Measurements from ENCODE around the gene ARL15. TPM values are rescaled to one million over a fixed set of nuclear protein-coding genes. Genes with fewer than 3 reads are reported as not detected.
A peak's percentile ranks its signal among the peaks of the same experiment; 100 is the strongest.

ARL15 gene
- total RNA-seq, 1 donor from 2014 or later, result 102 TPM

GRCh38 chr5:54304040-54304439 is 6.3 kb downstream of the ARL15 start:
- TF ChIP-seq, protein P1, sequence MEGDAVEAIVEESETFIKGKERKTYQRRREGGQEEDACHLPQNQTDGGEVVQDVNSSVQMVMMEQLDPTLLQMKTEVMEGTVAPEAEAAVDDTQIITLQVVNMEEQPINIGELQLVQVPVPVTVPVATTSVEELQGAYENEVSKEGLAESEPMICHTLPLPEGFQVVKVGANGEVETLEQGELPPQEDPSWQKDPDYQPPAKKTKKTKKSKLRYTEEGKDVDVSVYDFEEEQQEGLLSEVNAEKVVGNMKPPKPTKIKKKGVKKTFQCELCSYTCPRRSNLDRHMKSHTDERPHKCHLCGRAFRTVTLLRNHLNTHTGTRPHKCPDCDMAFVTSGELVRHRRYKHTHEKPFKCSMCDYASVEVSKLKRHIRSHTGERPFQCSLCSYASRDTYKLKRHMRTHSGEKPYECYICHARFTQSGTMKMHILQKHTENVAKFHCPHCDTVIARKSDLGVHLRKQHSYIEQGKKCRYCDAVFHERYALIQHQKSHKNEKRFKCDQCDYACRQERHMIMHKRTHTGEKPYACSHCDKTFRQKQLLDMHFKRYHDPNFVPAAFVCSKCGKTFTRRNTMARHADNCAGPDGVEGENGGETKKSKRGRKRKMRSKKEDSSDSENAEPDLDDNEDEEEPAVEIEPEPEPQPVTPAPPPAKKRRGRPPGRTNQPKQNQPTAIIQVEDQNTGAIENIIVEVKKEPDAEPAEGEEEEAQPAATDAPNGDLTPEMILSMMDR (IDR thresholded peaks at IDR 0.05; ENCODE audit: unreplicated experiment), result no peak
- peaks cover 53% of the 10 kb centered on the region for H3K4me1 Mint-ChIP-seq (ENCODE audit: unreplicated experiment)
- H3K27me3 Mint-ChIP-seq (ENCODE audit: unreplicated experiment), result peaks cover 4% of the 10 kb centered on the region
- H3K9me3 Mint-ChIP-seq (ENCODE audit: unreplicated experiment), result no peaks in the 10 kb centered on the region
- no peak for DNase-seq (ENCODE audit: low spot score)
- peak overlapping the region; percentile 77 for H3K4me3 Mint-ChIP-seq (ENCODE audit: unreplicated experiment)
- H3K36me3 Mint-ChIP-seq (ENCODE audit: low read depth, unreplicated experiment), result no peaks in the 10 kb centered on the region
- H3K27ac Mint-ChIP-seq (ENCODE audit: unreplicated experiment), result no peak overlapping the region

DNA sequence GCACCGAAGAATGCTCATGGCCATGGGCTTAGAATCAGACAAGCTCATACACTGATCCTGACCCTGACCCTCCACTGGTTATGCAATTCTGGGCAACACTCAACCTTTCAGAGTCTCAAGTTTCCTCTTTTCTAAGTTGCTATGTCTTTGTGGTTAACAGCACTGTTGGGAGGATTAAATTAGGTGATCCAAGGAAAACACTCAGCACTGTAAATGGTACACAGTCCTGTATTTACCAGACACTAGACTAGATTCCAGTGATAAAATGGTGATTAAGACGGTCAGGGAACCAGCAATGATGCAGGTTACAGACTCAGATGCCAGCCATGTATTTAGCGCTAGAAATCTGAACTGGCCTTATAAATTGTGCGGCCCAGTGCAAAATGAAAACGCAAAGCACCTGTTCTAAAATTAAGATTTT is 8.1 kb downstream of the ARL15 start:
- Mint-ChIP-seq H3K36me3 (ENCODE audit: low read depth, unreplicated experiment) (no peaks in the 10 kb centered on the region), H3K4me1 (ENCODE audit: unreplicated experiment) (peaks cover 56% of the 10 kb centered on the region), H3K4me3 (ENCODE audit: unreplicated experiment) (no peak overlapping the region), H3K27ac (ENCODE audit: unreplicated experiment) (peak overlapping the region; percentile 8), H3K9me3 (ENCODE audit: unreplicated experiment) (no peaks in the 10 kb centered on the region), H3K27me3 (ENCODE audit: unreplicated experiment) (peaks cover 4% of the 10 kb centered on the region)
- TF ChIP-seq, protein P1 (IDR thresholded peaks at IDR 0.05; ENCODE audit: unreplicated experiment), result no peak
- no peak for DNase-seq (ENCODE audit: low spot score)

- DNase-seq (ENCODE audit: low spot score), result no peak
- Mint-ChIP-seq H3K36me3 (ENCODE audit: low read depth, unreplicated experiment) (no peaks in the 10 kb centered on the region), H3K4me3 (ENCODE audit: unreplicated experiment) (no peak overlapping the region), H3K27ac (ENCODE audit: unreplicated experiment) (no peak overlapping the region), H3K4me1 (ENCODE audit: unreplicated experiment) (peaks cover 56% of the 10 kb centered on the region), H3K27me3 (ENCODE audit: unreplicated experiment) (peaks cover 4% of the 10 kb centered on the region), H3K9me3 (ENCODE audit: unreplicated experiment) (no peaks in the 10 kb centered on the region)
- TF ChIP-seq, protein P1 (IDR thresholded peaks at IDR 0.05; ENCODE audit: unreplicated experiment), result no peak
These were observed 8.5 kb downstream of the ARL15 start for GRCh38 chr5:54301849-54302248.

DNA sequence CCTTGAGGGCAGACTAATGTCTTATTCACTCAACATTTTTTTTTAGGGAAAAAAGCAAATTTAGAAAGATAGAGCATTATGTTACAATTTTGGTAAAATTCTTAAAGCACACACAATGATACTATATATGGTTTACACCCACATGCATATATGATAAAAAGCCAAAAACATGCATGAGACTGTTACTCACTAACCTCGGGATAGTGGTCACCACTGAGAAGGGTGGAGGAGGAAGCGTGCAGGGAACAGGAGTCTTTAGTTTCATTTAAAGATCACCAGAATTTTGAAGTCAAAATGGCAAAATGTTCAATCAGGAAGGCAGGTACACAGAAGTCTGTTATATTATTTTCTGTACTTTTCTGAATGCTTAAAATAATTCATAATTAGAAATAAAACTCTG is 9.2 kb downstream of the ARL15 start:
- H3K27me3 Mint-ChIP-seq (ENCODE audit: unreplicated experiment), result peaks cover 4% of the 10 kb centered on the region

GRCh38 chr5:54298947-54299346 is 11.4 kb downstream of the ARL15 start:
- H3K4me3 Mint-ChIP-seq (ENCODE audit: unreplicated experiment), result no peak overlapping the region
- no peak for DNase-seq (ENCODE audit: low spot score)
- H3K27me3 Mint-ChIP-seq (ENCODE audit: unreplicated experiment), result peaks cover 4% of the 10 kb centered on the region
- H3K27ac Mint-ChIP-seq (ENCODE audit: unreplicated experiment), result no peak overlapping the region
- TF ChIP-seq, protein P1 (IDR thresholded peaks at IDR 0.05; ENCODE audit: unreplicated experiment), result no peak
- H3K36me3 Mint-ChIP-seq (ENCODE audit: low read depth, unreplicated experiment), result no peaks in the 10 kb centered on the region
- H3K9me3 Mint-ChIP-seq (ENCODE audit: unreplicated experiment), result no peaks in the 10 kb centered on the region
- peaks cover 67% of the 10 kb centered on the region for H3K4me1 Mint-ChIP-seq (ENCODE audit: unreplicated experiment)

More for the DNA sequence above, 9.2 kb downstream of the ARL15 start:
- no peaks in the 10 kb centered on the region for H3K36me3 Mint-ChIP-seq (ENCODE audit: low read depth, unreplicated experiment)
- no peak overlapping the region for H3K4me3 Mint-ChIP-seq (ENCODE audit: unreplicated experiment)
- H3K9me3 Mint-ChIP-seq (ENCODE audit: unreplicated experiment), result no peaks in the 10 kb centered on the region
- no peak for DNase-seq (ENCODE audit: low spot score)
- H3K27ac Mint-ChIP-seq (ENCODE audit: unreplicated experiment), result no peak overlapping the region
- H3K4me1 Mint-ChIP-seq (ENCODE audit: unreplicated experiment), result peaks cover 55% of the 10 kb centered on the region
- TF ChIP-seq, protein P1 (IDR thresholded peaks at IDR 0.05; ENCODE audit: unreplicated experiment), result no peak

All from endothelial cell (in vitro differentiated cells).